BJ (cell line): Measurements from ENCODE around the gene IFITM10. TPM values are rescaled to one million over a fixed set of nuclear protein-coding genes. Genes with fewer than 3 reads are reported as not detected.

Experiments used
- CTCF ChIA-PET: fragments of 350-600 bp; formaldehyde crosslinking; extraction: SDS; loops from one replicate; lab custom pipeline; 2021; ENCODE audit warnings: antibody characterized with exemption, inconsistent platforms; lab: Yijun Ruan, JAX
- POLR2A ChIA-PET: fragments of 300-600 bp; sonication (Branson Sonifier 250); formaldehyde crosslinking; extraction: SDS; loops from one replicate; lab custom pipeline; 2021; ENCODE audit warnings: antibody characterized with exemption; lab: Charles Lee
- DNase-seq: peaks from one replicate; pipeline ENCODE4 v3.0.0-alpha.2; 2011; ENCODE audit warnings: low read depth
- H3K27me3 ChIP-seq: 2 replicates; pipeline ENCODE4 v1.6.0; 2011; ENCODE audit warnings: low read length; ENCODE audit not compliant: control insufficient read depth, insufficient read depth
- H3K36me3 ChIP-seq: 2 replicates; pipeline ENCODE4 v1.5.1; 2011; ENCODE audit warnings: low read length; ENCODE audit not compliant: control insufficient read depth, insufficient read depth
- H3K4me3 ChIP-seq: 2 replicates; pipeline ENCODE4 v1.5.1; 2011; ENCODE audit warnings: low read depth, mild to moderate bottlenecking, control low read depth, low read length
- CTCF ChIP-seq: IDR thresholded peaks from 2 replicates; pipeline ENCODE4 v1.5.1; 2011; ENCODE audit warnings: low read depth, mild to moderate bottlenecking, control low read depth, inconsistent platforms, low read length, moderate library complexity; ENCODE audit not compliant: insufficient read depth
- polyA plus RNA-seq: library from polyadenylated mRNA; depleted of rRNA; stranded (reverse); fragments of >200 nt; gene quantifications from 2 replicates; pipeline ENCODE4 v1.2.3, GENCODE V29; 2011

The IFITM10 gene
- polyA plus RNA-seq, 1 experiment, result 0.22 TPM

GRCh38 chr11:1694064-1694845, 56.1 kb downstream of the IFITM10 start:
- peak; percentile 93 for TF ChIP-seq CTCF
- ChIA-PET POLR2A (no interaction called here), CTCF (interaction anchor here (0.6 to 7.9 kb wide), 81 partner anchors 8 to 464 kb away, joined by 3 to 510 read pairs (median 5); partner anchors contain the start of genes H19, IFITM10, LSP1 and MRPL23)
- Histone ChIP-seq H3K36me3 (no peaks in the 10 kb centered on the region), H3K27me3 (peaks cover 14% of the 10 kb centered on the region), H3K4me3 (no peak overlapping the region)
- DNase-seq, result no peak

- peak; percentile 99 for TF ChIP-seq CTCF
- no peak overlapping the region for H3K4me3 ChIP-seq
- peak; percentile 2 for DNase-seq
- no peaks in the 10 kb centered on the region for H3K36me3 ChIP-seq
- ChIA-PET POLR2A (no interaction called here), CTCF (interaction anchor here (0.6 to 7.9 kb wide), 78 partner anchors 9 to 465 kb away, joined by 3 to 510 read pairs (median 5); partner anchors contain the start of genes H19, LSP1, MRPL23 and SYT8)
- peaks cover 14% of the 10 kb centered on the region for H3K27me3 ChIP-seq
These were observed 56.9 kb downstream of the IFITM10 start for GRCh38 chr11:1693327-1694063.

- peaks cover 14% of the 10 kb centered on the region for H3K27me3 ChIP-seq
- H3K36me3 ChIP-seq, result no peaks in the 10 kb centered on the region
- CTCF ChIA-PET, result interaction anchor here (0.8 to 7.9 kb wide), 33 partner anchors 12 to 464 kb away, joined by 3 to 510 read pairs (median 9); partner anchors contain the start of genes H19, LSP1, MRPL23 and SYT8
- TF ChIP-seq CTCF, result no peak
- POLR2A ChIA-PET, result no interaction called here
- no peak for DNase-seq
- no peak overlapping the region for H3K4me3 ChIP-seq
These were observed 57.6 kb downstream of the IFITM10 start for GRCh38 chr11:1692708-1693326.

DNA sequence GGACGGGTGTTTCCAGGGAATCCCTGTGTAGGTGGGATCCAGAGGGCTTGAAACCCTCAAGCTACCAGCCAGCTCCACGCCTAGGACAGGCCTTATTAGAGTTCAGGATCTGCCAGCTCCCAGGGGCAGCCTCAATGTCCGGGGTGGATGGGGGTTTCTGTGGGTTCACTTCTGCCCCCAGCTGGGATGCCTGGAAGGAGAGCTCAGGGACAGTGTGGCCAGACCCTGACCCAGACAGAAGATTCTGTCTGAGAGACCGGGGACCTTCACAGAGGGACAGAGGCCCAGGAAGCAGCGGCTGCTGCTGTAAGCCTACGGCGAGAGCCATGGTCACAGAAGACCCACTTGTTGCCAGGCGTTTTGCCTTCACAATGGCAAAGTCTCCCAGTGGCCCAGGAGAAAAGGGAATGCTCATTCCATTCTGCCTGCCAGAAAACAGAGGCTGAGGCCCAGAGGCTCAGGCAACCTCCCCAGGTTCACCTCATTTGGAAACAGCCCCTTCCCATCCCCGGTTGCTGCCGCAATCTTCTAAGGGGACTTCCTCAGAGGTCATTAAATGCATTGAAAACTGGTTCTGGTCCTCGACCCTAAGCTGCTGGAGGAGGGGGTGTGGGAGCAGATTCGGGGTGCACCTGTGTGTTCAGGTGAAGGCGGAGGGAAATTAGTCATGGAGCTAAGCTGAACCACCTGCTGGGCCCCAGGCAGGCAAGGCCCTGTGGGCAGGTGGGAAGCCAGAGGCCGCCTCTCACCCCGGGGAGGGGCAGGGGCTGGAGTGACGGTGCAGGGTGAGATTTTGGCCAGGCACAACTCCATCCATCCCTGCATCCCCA, 58.3 kb downstream of the IFITM10 start:
- POLR2A ChIA-PET, result no interaction called here
- Histone ChIP-seq H3K27me3 (peaks cover 14% of the 10 kb centered on the region), H3K4me3 (no peak overlapping the region), H3K36me3 (no peaks in the 10 kb centered on the region)
- TF ChIP-seq CTCF, result no peak
- no peak for DNase-seq
- CTCF ChIA-PET, result interaction anchor here (1.0 to 7.9 kb wide), 11 partner anchors 11 to 473 kb away, joined by 3 to 510 read pairs (median 34); partner anchors contain the start of genes H19, SYT8 and TNNI2
